Effector memory CD8-positive, alpha-beta T cell (primary cell): Measurements from ENCODE around the gene CDK2AP2.
"Not testable (repeated sequence)": the region's sequence is repeated elsewhere in the genome, so short reads cannot be mapped to it uniquely, and the experiment has no call there.

Experiments used
- ATAC-seq: fragments of 150-1000 bp; cut with Tn5 transposase; replicated peaks from 2 replicates; pipeline ENCODE4 v1.10.0; 2021; ENCODE audit warnings: mild to moderate bottlenecking, moderate library complexity
- DNase-seq, 3 experiments: peaks; one replicate each; pipeline ENCODE4 v3.0.0; 2021
- H3K27ac Mint-ChIP-seq, 2 donors: one replicate each; pipeline ENCODE4 v1.8.0; 2022; ENCODE audit warnings: mild to moderate bottlenecking in 2 of 2, mixed read lengths in 2 of 2, moderate library complexity in 2 of 2
- H3K27me3 Mint-ChIP-seq, 2 donors: one replicate each; pipeline ENCODE4 v1.8.0; 2022; ENCODE audit warnings: mixed read lengths in 2 of 2
- H3K36me3 Mint-ChIP-seq: one replicate; pipeline ENCODE4 v1.8.0; 2022; ENCODE audit warnings: mild to moderate bottlenecking, moderate library complexity, mixed read lengths; ENCODE audit not compliant: insufficient read depth
- H3K4me1 Mint-ChIP-seq, 2 donors: one replicate each; pipeline ENCODE4 v1.8.0; 2022; ENCODE audit warnings: low read depth in 2 of 2, mixed read lengths in 2 of 2
- H3K4me3 Mint-ChIP-seq, 2 donors: one replicate each; pipeline ENCODE4 v1.8.0; 2022; ENCODE audit warnings: mild to moderate bottlenecking in 2 of 2, mixed read lengths in 2 of 2, moderate library complexity in 2 of 2
- H3K9me3 Mint-ChIP-seq, 2 donors: one replicate each; pipeline ENCODE4 v1.8.0; 2022; ENCODE audit warnings: mixed read lengths in 2 of 2
- total RNA-seq, 9 experiments: gene quantifications; one replicate each; lab custom pipeline; 2026; lab: John Stamatoyannopoulos, UW

CDK2AP2 gene, protein sequence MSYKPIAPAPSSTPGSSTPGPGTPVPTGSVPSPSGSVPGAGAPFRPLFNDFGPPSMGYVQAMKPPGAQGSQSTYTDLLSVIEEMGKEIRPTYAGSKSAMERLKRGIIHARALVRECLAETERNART
- total RNA-seq: 22.2 to 54.5 (median 44.9) reads per million in 9 experiments

DNA sequence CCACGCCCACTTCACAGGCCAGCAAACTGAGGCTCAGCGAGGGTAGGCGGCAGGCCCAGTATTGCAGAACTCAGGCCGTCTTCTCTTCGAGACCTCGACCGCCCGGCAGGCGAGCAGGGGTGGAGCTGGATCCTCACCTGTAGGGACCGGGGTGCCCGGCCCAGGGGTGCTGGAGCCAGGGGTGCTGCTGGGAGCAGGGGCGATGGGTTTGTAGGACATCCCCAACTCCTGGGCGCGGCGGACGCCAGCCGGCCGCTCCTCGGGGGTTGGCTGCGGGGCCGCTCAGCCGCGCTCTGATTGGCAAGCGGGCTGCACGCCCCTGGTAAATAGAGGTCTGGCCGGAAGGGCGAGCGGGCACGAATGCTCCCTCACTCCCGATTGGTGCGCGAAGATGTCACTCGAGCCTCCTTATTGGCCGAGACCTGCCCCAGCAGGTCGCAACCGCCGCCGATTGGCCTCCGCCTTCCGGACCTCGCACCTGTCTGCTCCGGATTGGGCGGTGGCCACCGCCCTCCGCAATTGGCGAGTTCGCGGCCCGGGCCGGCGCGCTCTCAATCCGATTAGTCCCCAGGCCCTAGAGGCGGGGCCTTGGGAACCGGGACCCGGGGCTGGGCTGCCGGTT, at the start of gene CDK2AP2:
Gene CDK2AP2 (minus strand): TSS at position 299 of the 622 bp plus-strand sequence. CDS start 80 bp downstream, at position 219.
- ATAC-seq (peak; percentile 66), DNase-seq (peak; percentile 89 to 95 (median 91))
- peak within 1 kb of the TSS; percentile 95 to 98 for H3K4me3 Mint-ChIP-seq
- peaks cover 52% of the 10 kb centered on the region for H3K36me3 Mint-ChIP-seq
- H3K4me1 Mint-ChIP-seq: peaks cover 34 to 40% of the 10 kb centered on the region in 2 donors
- peak within 1 kb of the TSS; percentile 97 to 99 for H3K27ac Mint-ChIP-seq
- no peaks in the 10 kb centered on the region for H3K9me3 Mint-ChIP-seq
- peaks cover 7 to 8% of the 10 kb centered on the region in 2 donors for H3K27me3 Mint-ChIP-seq

DNA sequence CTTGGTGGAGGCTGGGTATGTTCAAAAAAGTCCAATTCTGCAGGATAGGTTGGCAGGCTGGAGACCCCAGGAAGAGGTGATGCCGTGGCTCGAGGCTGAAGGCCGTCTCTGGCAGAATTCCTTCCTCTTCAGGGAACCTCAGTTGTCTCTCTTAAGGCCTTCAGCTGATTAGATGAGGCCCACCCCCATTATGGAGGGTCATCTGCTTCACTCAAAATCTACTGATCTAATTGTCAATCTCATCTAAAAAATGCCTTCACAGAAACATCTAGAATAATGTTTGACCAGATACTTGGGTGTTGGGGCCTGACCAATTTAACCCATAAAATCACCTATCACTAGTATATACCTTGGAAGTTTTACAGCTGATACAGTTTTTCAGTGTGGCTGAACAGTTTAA, 48.3 kb upstream of the CDK2AP2 start:
- H3K36me3 Mint-ChIP-seq: no peaks in the 10 kb centered on the region

DNA sequence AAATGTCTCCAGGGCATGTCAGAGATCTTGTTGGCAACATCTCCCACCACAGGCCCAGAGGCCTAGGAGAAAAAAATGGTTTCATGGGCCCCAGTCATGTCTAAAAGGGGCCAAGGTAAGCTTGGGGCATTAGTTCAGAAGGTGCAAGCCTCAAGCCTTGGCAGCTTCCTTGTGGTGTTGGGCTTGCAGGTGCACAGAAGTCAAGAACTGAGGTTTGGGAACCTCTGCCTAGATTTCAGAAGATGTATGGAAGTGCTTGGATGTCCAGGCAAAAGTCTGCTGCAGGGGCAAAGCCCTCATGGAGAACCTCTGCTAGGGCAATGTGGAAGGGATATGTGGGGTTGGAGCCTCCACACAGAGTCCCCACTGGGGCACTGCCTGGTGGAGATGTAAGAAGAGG, 43.7 kb upstream of the CDK2AP2 start:
- H3K27me3 Mint-ChIP-seq, H3K36me3 Mint-ChIP-seq, H3K4me1 Mint-ChIP-seq, H3K9me3 Mint-ChIP-seq, DNase-seq, ATAC-seq, H3K4me3 Mint-ChIP-seq, H3K27ac Mint-ChIP-seq: not testable (repeated sequence)

More for the DNA sequence above, 48.3 kb upstream of the CDK2AP2 start:
- Mint-ChIP-seq H3K9me3 (no peaks in the 10 kb centered on the region), H3K4me1 (no peaks in the 10 kb centered on the region), H3K27me3 (peaks cover 10 to 25% of the 10 kb centered on the region in 2 donors), H3K4me3 (no peak overlapping the region), H3K27ac (peak overlapping the region in 1 of 2 donors; percentile 42)
- DNase-seq (no peak), ATAC-seq (no peak)

DNA sequence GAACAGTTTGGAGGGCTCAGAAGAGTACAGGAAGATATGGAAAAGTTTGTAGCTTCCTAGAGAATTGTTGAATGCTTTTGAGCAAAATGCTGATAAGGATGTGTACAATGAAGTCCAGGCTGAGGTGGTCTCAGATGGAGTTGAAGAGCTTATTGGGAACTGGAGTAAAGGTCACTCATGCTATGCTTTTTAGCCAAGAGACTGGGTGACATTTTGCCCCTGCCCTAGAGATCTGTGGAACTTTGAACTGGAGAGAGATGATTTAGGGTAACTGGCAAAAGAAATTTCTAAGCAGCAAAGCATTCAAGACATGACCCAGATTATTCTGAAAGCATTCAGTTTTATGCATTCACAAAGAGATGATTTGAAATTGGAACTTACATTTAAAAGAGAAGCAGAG, 43.2 kb upstream of the CDK2AP2 start:
- Mint-ChIP-seq H3K4me3 (no peak overlapping the region), H3K36me3 (no peaks in the 10 kb centered on the region), H3K4me1 (no peaks in the 10 kb centered on the region), H3K9me3 (no peaks in the 10 kb centered on the region), H3K27ac (no peak overlapping the region), H3K27me3 (peaks cover 11% of the 10 kb centered on the region in 2 donors)
- no peak for ATAC-seq
- DNase-seq: no peak

DNA sequence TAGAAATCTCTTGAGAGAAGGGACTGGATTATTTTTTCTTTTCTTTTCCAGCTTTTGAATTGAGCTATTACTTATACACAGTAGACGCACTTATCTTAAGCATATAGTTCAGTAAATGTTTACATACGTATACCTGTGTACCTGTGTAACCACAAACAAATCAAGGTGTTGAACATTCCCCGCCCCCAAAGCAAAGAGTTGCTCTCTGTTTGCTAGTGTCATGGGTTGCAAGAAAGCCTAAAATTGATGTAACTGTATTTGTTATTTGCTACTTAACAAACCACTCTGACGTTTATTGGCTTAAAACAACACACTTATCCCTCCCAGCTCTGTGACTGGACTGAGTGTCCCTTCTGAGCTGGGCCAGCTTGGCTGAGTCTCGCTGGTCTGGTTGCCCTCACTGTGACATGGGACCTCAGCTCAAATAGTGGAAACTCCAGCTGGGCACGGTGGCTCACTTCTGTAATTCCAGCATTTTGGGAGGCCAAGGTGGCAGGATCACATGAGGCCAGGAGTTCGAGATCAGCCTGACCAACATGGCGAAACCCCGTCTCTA, 40.7 kb upstream of the CDK2AP2 start:
- Mint-ChIP-seq H3K4me3 (no peak overlapping the region), H3K27me3 (peaks cover 11 to 16% of the 10 kb centered on the region in 2 donors), H3K36me3 (no peaks in the 10 kb centered on the region), H3K4me1 (no peaks in the 10 kb centered on the region), H3K27ac (no peak overlapping the region), H3K9me3 (no peaks in the 10 kb centered on the region)
- no peak for DNase-seq
- no peak for ATAC-seq

DNA sequence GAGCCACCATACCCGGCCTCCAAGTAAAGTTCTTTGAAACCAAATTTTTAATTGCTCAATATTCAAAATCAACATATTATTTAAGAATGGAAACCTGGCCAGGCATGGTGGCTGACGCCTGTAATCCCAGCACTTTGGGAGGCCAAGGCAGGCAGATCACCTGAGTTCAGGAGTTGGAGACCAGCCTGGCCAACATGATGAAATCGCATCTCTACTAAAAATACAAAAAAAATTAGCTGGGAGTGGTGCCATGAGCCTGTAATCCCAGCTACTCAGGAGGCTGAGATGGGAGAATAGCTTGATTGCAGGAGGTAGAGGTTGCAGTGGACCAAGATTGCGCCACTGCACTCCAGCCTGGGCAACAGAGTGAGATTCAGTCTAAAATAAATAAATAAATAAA, 40.1 kb upstream of the CDK2AP2 start:
- not testable (repeated sequence) for H3K36me3 Mint-ChIP-seq, H3K4me1 Mint-ChIP-seq, H3K27ac Mint-ChIP-seq, DNase-seq, ATAC-seq, H3K4me3 Mint-ChIP-seq, H3K9me3 Mint-ChIP-seq
- H3K27me3 Mint-ChIP-seq: peaks cover 11 to 16% of the 10 kb centered on the region in 2 donors

DNA sequence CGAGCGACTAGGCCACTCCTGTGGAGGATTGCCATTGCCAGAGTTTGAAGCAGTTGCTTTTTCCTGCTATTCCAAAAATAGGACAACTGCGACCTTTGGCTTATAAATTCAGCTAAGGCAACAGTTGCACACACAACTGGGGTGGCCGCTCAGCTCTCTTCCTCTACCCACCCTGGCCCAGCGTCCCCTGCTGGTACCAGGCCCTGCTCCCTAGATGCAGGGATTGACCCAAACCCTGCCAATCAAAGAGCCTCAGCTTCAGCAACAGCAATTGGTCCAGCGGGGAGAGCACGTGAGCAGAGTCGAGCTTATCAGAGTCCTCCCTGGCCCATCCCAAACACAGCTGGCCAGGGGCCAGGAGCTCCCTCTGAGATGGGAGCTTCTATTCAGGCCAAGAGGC, 37.3 kb upstream of the CDK2AP2 start:
- DNase-seq (no peak), ATAC-seq (no peak)
- Mint-ChIP-seq H3K27me3 (peaks cover 11 to 16% of the 10 kb centered on the region in 2 donors), H3K4me3 (no peak overlapping the region), H3K4me1 (no peaks in the 10 kb centered on the region), H3K27ac (no peak overlapping the region), H3K36me3 (no peaks in the 10 kb centered on the region), H3K9me3 (no peaks in the 10 kb centered on the region)

DNA sequence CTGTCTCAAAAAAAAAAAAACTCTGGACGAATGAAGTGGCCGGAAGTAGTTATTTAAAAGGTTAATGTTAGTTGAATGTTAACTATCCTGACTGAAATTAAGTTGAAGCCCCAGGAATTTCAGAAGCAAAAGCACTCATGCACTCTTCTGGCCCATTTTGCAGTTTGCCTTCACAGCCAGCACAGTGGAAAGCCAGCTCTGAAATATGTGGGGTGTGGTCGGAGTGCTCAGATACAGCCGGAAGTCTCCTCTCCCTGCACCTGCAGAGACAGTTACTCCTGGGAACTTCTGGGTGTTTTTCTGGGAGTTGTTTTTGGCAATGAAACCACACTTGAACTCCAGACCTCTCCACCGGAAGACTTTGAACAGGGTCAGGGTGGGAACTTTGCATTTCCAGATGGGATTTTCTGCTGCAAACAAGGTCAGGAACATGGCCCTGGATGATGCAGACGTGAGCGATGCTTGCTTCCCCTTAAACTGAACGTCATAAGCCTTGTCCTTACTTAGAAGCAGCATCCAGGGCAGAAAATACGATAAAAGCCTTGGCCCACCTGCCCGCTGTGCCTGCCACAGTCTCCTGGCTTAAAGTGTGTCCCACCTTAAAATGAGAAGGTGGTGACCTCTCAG, 36.8 kb upstream of the CDK2AP2 start:
- no peaks in the 10 kb centered on the region for H3K9me3 Mint-ChIP-seq
- no peak overlapping the region for H3K27ac Mint-ChIP-seq
- no peaks in the 10 kb centered on the region for H3K36me3 Mint-ChIP-seq

DNA sequence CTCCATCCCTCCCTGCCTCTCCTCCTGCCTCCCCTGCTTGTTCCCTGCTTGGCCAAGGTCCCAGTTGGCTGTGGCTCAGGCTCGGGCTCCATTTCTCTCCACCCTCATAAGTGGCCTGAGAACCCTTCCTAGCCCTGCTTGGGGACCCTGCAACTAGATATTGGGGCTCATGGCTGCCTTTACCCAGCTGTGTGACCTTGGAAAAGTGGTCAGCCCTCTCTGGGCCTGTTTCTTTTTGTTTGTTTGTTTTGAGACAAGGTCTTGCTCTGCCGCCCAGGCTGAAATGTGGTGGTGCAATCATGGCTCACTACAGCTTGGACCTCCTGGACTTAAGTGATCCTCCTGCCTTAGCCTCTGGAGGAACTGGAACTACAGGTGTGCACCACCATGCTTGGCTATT, 35.6 kb upstream of the CDK2AP2 start:
- Mint-ChIP-seq H3K9me3 (no peaks in the 10 kb centered on the region), H3K4me1 (no peaks in the 10 kb centered on the region), H3K27ac (no peak overlapping the region), H3K27me3 (peaks cover 5 to 17% of the 10 kb centered on the region in 2 donors), H3K4me3 (no peak overlapping the region), H3K36me3 (no peaks in the 10 kb centered on the region)
- ATAC-seq (no peak), DNase-seq (no peak)

More for the DNA sequence above, 36.8 kb upstream of the CDK2AP2 start:
- no peaks in the 10 kb centered on the region for H3K4me1 Mint-ChIP-seq
- no peak overlapping the region for H3K4me3 Mint-ChIP-seq
- DNase-seq (no peak), ATAC-seq (no peak)
- H3K27me3 Mint-ChIP-seq: peaks cover 6 to 16% of the 10 kb centered on the region in 2 donors

DNA sequence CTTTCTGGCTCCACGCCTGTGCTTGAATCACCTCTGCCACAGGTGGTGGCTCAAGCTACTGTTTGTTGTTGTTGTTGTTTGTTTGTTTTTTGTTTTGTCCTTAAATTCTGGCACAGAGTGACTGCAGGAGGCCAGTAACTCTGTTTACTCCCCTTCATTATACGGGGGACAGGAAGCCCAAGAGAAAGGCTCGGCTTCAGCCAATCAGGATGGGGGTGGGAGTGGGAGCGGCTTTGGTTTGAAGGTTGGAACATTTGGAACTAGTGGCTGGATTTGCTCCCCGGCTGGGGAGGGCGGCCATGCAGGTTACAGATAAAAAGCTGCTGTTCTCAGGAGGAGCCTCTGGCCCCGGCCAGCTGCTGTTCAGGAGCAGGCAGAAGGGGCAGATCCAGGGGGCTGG, 35.0 kb upstream of the CDK2AP2 start:
- H3K27ac Mint-ChIP-seq: no peak overlapping the region
- no peaks in the 10 kb centered on the region for H3K4me1 Mint-ChIP-seq
- H3K27me3 Mint-ChIP-seq: peaks cover 5 to 23% of the 10 kb centered on the region in 2 donors
- DNase-seq: no peak
- no peaks in the 10 kb centered on the region for H3K36me3 Mint-ChIP-seq
- H3K9me3 Mint-ChIP-seq: no peaks in the 10 kb centered on the region
- ATAC-seq: no peak
- H3K4me3 Mint-ChIP-seq: no peak overlapping the region

DNA sequence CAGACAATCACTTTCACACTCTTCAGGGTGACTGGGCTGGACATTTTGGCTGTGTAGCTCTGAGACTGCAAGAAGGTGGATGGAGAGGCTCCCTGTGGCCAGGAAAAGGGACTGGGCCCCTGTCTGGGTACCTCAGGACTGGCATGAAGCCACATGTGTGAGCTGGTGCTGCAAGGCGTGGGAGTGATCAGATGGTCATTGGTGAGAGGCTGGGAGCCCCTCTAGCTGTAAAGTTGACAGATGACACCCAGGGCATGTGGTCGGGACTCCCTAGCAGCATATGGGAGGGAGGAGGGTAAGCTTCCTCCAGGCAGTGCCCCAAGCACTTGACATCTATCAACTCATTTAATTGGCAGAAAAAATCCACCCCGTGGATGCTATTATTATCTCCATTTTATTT, 34.2 kb upstream of the CDK2AP2 start:
- no peaks in the 10 kb centered on the region for H3K36me3 Mint-ChIP-seq
- DNase-seq (no peak), ATAC-seq (no peak)
- H3K4me3 Mint-ChIP-seq: no peak overlapping the region
- no peaks in the 10 kb centered on the region for H3K4me1 Mint-ChIP-seq
- H3K27me3 Mint-ChIP-seq: peaks cover 5 to 24% of the 10 kb centered on the region in 2 donors
- H3K27ac Mint-ChIP-seq: no peak overlapping the region
- no peaks in the 10 kb centered on the region for H3K9me3 Mint-ChIP-seq

DNA sequence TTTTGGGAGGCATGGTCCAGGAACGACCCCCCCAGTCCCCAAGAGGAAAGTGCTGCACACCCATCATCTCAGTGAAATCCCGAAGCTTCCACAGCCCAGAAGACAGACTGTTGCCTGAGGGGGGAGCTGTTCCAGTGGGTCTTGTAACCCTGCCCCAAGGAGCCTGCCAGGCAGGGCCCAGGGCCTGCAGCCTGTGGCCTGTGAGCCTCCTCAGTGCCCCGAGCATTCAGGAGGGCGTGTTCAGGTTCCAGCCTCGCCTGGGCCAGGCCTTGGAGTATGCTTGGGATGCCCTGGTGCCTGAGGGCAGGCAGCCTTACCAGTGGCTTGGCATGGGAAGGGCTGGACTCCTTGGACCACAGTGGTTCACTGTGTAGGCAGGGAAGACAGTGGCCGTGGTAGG, 33.2 kb upstream of the CDK2AP2 start:
- H3K4me3 Mint-ChIP-seq: no peak overlapping the region
- H3K27me3 Mint-ChIP-seq: peaks cover 0 to 14% of the 10 kb centered on the region in 2 donors
- no peak overlapping the region for H3K27ac Mint-ChIP-seq
- H3K36me3 Mint-ChIP-seq: no peaks in the 10 kb centered on the region
- no peaks in the 10 kb centered on the region for H3K9me3 Mint-ChIP-seq
- DNase-seq (no peak), ATAC-seq (no peak)
- no peaks in the 10 kb centered on the region for H3K4me1 Mint-ChIP-seq

DNA sequence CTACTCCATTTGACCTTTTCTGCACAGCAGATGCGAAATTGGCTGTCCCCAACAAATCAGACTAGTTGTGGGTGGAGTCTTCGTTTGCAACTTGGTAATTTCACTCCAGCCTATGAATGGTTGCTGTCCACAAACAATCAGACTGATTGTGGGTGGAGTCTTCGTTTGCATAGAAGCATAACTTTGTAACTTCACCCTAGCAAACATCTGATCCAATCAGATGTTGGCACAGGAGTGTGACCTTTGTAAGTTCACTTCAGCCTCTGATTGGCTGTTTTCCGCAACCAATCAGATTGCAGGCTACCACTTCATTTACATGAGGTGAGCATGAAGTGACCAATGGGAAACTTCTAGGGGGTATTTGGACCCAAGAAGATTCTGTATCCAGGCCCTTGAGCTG, 31.6 kb upstream of the CDK2AP2 start:
- ATAC-seq (no peak), DNase-seq (no peak)
- H3K9me3 Mint-ChIP-seq: no peaks in the 10 kb centered on the region
- H3K27ac Mint-ChIP-seq: no peak overlapping the region
- no peak overlapping the region for H3K4me3 Mint-ChIP-seq
- H3K4me1 Mint-ChIP-seq: no peaks in the 10 kb centered on the region
- no peaks in the 10 kb centered on the region for H3K36me3 Mint-ChIP-seq
- peaks cover 0 to 8% of the 10 kb centered on the region in 2 donors for H3K27me3 Mint-ChIP-seq
